ENCODE measurements around the gene PGBD2.
"Not testable (repeated sequence)": the region's sequence is repeated elsewhere in the genome, so short reads cannot be mapped to it uniquely, and the experiment has no call there.

The PGBD2 gene

GRCh38 chr1:248927283-248927682 lies 21.2 kb downstream of the PGBD2 start:
- not testable (repeated sequence) for DNase-seq

GRCh38 chr1:248928122-248928521 lies 22.1 kb downstream of the PGBD2 start:
- DNase-seq: not testable (repeated sequence)

GRCh38 chr1:248930037-248930436 lies 24.0 kb downstream of the PGBD2 start:
- DNase-seq: not testable (repeated sequence)

- DNase-seq: not testable (repeated sequence)
Measured at GRCh38 chr1:248938173-248938809, 32.3 kb downstream of the PGBD2 start.

- not testable (repeated sequence) for DNase-seq
Measured at GRCh38 chr1:248944134-248944999, 38.3 kb downstream of the PGBD2 start.

GRCh38 chr1:248945000-248945423 lies 39.0 kb downstream of the PGBD2 start:
- not testable (repeated sequence) for DNase-seq

GRCh38 chr1:248945453-248945852 lies 39.4 kb downstream of the PGBD2 start:
- not testable (repeated sequence) for DNase-seq

- DNase-seq: not testable (repeated sequence)
Measured at GRCh38 chr1:248945856-248946416, 39.9 kb downstream of the PGBD2 start.
